Measurements from ENCODE around the gene COG5. TPM values are rescaled to one million over a fixed set of nuclear protein-coding genes. Genes with fewer than 3 reads are reported as not detected.
A peak's percentile ranks its signal among the peaks of the same experiment; 100 is the strongest.

The COG5 gene
- total RNA-seq, 1 donor from 2014 or later: 55.2 TPM

DNA sequence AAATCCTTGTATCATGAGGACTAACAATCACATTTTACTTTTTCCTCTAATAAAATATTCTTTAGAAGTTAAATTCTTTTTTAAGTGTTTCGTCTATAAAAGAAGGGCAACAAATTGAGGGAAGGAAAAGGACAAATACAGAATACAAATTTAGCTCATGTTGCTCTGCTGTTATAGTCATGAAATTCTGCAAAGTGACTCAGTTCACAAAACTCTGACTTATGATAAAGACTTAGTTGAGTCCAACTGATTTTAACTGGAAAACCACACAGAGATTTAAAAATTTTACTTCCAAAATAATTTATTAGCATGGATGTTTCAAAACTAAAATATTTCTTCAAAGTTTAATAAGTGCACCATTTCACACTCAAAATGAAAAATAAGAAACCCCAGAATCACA lies 168.9 kb downstream of the COG5 start:
- DNase-seq (ENCODE audit: low read depth): no peak

DNA sequence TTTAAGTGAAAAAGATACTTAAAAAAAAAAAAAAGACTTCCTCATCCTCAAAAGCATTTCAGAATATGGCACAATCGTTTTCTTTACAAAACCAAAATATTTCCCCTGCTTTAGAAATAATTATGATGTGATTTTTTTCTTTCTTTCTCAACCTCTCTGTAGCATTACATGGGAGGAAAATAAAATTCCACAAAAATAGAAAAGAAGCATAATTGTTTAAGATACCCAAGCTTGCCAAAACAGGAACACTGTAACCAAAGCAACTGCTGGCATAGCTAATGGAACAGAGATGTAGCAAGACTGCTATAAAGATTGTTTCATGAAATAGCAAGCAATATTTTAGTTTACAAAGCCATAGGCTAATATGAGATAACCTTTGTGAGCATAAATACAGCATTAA lies 169.4 kb downstream of the COG5 start:
- DNase-seq (ENCODE audit: low read depth): no peak

DNA sequence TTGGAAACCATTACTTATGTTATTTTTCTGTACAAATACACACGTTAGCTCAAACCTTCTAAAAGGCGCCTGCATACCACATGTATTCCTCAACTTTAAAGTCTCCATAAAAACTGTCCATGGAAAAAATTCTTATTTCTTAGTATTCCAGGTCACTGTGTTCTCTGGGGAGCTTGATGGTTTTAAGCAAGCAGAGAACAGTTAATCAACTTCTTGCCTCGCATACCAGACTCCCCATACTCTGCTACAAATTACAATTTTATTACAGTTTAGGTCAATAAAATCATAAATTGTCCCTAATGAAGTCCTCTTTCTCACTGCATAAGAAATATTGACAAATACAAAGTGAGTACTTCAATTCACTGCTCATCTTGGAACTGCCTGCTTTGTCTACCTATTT lies 170.9 kb downstream of the COG5 start:
- DNase-seq (ENCODE audit: low read depth): no peak

- DNase-seq (ENCODE audit: low read depth): no peak
Measured at GRCh38 chr7:107390916-107391315, 172.8 kb downstream of the COG5 start.

DNA sequence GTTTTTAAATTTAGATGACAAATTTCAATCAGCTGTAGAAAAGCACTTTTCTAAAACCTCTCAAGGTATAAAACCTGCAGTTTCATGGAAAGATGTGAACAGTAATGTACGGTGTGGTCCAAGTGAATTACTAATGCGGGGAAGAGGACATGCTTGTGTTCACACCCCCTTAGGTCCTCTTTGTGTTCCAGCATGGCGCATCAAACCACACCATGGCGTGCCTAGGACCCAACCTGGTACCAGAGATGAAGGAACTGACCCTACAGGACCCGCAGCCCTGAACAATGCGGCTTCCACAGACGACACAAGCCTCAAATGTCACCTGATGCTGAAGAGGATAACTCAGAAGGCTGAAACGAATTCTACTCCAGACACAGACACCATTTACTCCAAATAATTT lies 175.1 kb downstream of the COG5 start:
- no peak for DNase-seq (ENCODE audit: low read depth)

DNA sequence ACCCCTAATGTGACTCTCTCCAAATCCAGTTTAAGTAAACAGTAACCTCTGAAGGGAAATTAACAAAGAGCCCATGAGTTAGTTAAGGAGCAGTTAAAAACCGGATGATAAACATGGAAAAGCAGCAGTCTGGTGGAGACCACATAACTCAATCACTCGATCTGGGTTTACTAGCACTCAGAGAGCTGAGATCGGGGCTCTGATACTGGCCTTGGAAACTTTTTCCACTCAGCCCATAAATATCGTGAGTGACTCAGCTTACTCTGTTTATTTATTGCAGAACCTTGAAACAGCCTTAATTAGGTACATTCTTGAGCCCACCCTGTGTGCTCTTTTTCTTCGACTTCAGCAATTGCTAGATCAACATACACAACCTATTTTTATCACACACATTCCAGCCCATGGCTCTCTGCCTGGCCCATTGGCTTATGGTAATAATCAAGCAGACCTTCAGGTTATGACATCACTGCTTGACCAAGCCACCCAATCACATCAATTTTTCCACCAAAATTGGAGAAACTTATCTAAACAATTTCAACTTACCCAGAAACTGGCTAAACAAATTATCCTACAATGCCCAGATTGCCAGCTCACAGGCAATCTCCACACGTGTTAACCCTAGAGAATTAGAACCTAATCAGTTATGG lies 176.0 kb downstream of the COG5 start:
- peak; percentile 68 for DNase-seq (ENCODE audit: low read depth)

DNA sequence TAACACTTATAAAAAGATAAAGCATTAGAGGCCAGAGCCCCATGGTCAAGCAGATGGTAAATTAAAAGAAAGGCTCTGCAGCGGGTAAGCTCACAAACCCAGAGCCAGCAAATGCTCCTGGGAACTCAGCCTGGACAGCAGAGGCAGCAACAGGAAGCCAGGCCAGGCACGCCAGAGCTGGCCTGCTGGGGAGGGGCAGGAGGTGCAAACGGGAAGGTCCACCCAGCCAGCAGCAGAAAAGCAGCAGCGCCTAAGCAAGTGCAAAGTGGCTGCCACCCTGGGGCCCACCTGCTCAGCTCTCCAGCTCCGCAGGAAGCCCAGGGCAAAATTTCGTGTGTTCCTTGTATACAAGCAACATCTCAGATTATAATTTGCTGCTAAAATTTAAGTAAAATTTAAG lies 176.6 kb downstream of the COG5 start:
- no peak for DNase-seq (ENCODE audit: low read depth)

- DNase-seq (ENCODE audit: low read depth): no peak
Measured at GRCh38 chr7:107386548-107387102, 177.1 kb downstream of the COG5 start.

- no peak for DNase-seq (ENCODE audit: low read depth)
Measured at GRCh38 chr7:107384025-107384424, 179.7 kb downstream of the COG5 start.

GRCh38 chr7:107383203-107383602 lies 180.5 kb downstream of the COG5 start:
- no peak for DNase-seq (ENCODE audit: low read depth)

DNA sequence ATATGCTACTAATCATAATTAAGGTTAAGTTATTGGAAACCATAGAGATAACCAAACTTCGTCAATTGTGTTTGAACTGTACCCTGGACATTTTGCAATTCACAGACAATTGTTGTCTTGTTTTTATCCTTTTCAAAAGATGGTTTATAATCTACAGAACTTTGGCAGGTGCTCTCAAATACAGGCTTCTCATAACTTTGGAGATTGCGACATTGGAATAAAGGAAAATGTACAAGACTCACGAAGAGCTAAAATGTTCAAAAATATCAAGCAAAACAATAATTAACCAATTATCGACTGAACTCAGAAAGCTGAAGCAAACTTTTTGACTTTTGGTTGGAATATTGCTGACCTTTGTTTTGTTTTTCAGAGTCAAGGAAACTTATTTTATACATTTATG lies 182.3 kb downstream of the COG5 start:
- DNase-seq (ENCODE audit: low read depth): no peak

GRCh38 chr7:107373354-107373753 lies 190.4 kb downstream of the COG5 start:
- DNase-seq (ENCODE audit: low read depth): no peak

GRCh38 chr7:107372298-107372697 lies 191.4 kb downstream of the COG5 start:
- DNase-seq (ENCODE audit: low read depth): peak; percentile 4

GRCh38 chr7:107370816-107371215 lies 192.9 kb downstream of the COG5 start:
- DNase-seq (ENCODE audit: low read depth): no peak

GRCh38 chr7:107364787-107365186 lies 198.9 kb downstream of the COG5 start:
- DNase-seq (ENCODE audit: low read depth): no peak

- no peak for DNase-seq (ENCODE audit: low read depth)
Measured at GRCh38 chr7:107359520-107360316, 204.0 kb downstream of the COG5 start.

DNA sequence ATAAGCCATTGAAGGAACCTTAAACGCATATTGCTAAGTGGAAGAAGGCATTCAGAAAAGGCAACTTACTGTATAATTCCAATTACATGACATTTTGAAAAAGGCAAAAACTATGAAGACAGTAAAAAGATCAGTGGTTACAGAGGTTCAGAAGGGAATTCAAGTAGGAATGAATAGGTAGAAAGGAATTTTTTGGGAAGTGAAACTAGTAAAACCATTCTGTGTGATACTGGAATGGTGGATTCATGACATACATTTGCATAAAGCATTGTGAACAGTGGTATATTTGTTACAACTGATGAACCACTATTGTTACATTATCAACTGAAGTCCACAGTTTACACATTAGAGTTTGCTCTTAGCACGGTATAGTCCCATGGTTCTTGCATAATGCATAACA lies 208.1 kb downstream of the COG5 start:
- DNase-seq (ENCODE audit: low read depth): peak; percentile 2

GRCh38 chr7:107354640-107355039 lies 209.1 kb downstream of the COG5 start:
- no peak for DNase-seq (ENCODE audit: low read depth)

DNA sequence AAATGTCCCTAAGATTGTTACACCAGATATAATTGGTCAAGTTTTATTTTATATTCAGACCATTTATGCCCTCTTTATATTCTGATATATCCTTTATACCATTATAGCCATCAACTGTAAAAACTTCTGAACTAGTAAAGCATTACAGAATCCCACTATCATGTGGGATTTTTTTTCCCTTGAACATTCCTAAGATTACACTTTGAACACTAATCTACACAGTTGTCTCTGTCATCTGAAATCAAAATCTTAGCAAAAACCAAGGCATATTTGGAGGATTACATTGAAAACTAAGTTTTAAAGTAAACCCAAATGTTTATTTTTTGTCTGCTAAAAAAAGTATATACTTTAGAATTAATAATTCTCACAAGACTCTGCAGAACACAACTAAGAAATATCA lies 210.0 kb downstream of the COG5 start:
- DNase-seq (ENCODE audit: low read depth): no peak

DNA sequence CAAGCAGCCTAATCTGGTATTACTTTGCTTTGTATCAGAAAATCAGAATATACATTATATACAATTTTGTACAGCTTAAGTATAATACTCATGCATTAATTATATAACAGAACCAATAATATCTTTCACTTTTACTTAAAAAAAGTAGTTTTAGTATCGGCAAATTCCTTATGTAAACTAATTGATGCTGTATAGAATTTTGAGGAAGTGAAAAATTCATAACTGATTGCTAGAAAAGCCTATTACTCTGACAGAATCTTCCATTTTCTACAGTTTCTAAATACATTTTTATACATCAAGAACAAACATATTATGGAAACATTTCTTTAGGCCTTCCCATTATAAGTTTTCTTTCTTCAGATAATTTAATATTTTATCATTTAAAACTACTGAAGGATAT lies 217.8 kb downstream of the COG5 start:
- no peak for DNase-seq (ENCODE audit: low read depth)

DNA sequence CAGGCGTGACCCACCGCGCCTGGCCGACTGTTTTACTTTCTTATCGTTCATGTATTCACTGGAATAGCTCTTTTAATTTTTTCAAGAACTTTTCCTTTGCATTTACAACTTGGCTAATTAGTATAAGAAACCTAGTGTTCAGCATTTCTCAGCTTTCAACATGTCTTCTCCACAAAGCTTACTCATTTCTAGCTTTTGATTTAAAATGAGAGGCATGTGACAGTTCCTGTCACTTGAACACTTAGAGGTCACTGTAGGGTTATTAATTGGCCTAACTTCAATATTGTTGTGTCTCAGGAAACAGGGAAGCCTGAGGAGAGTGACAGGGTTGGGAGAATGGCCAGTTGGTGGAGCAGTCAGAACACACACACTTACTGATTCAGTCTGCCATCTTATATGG lies 218.9 kb downstream of the COG5 start:
- DNase-seq (ENCODE audit: low read depth): no peak

DNA sequence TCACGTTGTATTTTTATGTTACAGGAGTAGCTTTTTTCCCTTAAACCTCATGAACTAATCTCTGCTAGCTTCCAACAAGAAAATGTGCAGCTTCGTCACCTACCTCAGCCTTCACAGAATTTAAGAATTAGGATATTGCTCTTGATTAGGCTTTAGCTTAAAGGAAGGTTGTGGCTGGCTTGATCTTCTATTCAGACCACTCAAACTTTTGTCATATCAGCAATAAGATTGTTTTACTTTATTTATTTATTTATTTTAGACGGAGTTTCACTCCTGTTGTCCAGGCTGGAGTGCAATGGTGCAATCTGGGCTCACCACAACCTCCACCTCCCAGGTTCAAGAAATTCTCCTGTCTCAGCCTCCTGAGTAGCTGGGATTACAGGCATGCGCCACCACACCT lies 219.4 kb downstream of the COG5 start:
- DNase-seq (ENCODE audit: low read depth): no peak

DNA sequence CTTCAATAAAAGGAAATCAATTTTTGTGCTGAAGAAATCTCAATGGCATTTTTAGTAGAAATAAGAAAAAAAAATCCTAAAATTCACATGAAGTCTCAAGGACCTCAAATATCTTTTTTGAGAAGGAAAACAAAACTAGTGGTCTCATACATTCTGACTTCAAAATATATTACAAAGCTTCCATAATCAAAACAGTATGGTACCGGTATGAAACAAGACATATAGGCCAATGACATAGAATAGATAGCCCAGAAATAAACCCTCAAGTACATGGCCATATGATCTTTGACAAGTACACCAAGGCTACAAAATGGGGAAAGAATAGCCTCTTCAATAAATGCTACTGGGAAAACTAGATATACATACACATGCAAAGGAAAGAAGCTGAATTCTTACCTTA lies 225.6 kb downstream of the COG5 start:
- no peak for DNase-seq (ENCODE audit: low read depth)
